ENCODE results near the gene DDX5. TPM values are rescaled to one million over a fixed set of nuclear protein-coding genes. Genes with fewer than 3 reads are reported as not detected.

The DDX5 gene
- total and polyA plus RNA-seq, 2 of the 13 experiments (the other 11 are each of a cell fraction or from before 2014, with no cell fraction given), result 503 to 684 TPM

- TF ChIP-seq ZNF660 (CRISPR knock-in tag; IDR thresholded peaks at IDR 0.05; ENCODE audit: borderline replicate concordance, low read depth), result no peak
- no peak for TF ChIP-seq ZNF839 (CRISPR knock-in tag; IDR thresholded peaks at IDR 0.05; ENCODE audit: borderline replicate concordance)
- no peak for TF ChIP-seq ATRX (CRISPR knock-in tag; IDR thresholded peaks at IDR 0.05; ENCODE audit: borderline replicate concordance)
- TF ChIP-seq GLI4 (CRISPR knock-in tag; IDR thresholded peaks at IDR 0.05; ENCODE audit: borderline replicate concordance), result 0 out of 2 replicates have a peak, but pooled peaks have one; percentile 48
- no peak for TF ChIP-seq ZMYM3 (CRISPR knock-in tag; IDR thresholded peaks at IDR 0.05)
- no peak for TF ChIP-seq SYNCRIP (IDR thresholded peaks at IDR 0.05; ENCODE audit: insufficient read depth, low read depth, low read length)
- no peak for TF ChIP-seq NR2F2 (IDR thresholded peaks at IDR 0.05; ENCODE audit: borderline replicate concordance, low read depth)
- TF ChIP-seq PCBP2 (optimal IDR thresholded peaks at IDR 0.05; ENCODE audit: low read depth, low read length, poor library complexity, severe bottlenecking), result no peak
- TF ChIP-seq ZFP37 (CRISPR knock-in tag; IDR thresholded peaks at IDR 0.05; ENCODE audit: borderline replicate concordance), result peak; percentile 70
- no peak for TF ChIP-seq MTF1 (CRISPR knock-in tag; IDR thresholded peaks at IDR 0.05)
- peak; percentile 43 for TF ChIP-seq THAP11 (CRISPR knock-in tag; IDR thresholded peaks at IDR 0.05)
- TF ChIP-seq MEF2D (CRISPR knock-in tag; IDR thresholded peaks at IDR 0.05), result no peak
- no peak for TF ChIP-seq CEBPB (IDR thresholded peaks at IDR 0.05; ENCODE audit: borderline replicate concordance, low read depth, low read length)
- TF ChIP-seq ZNF484 (CRISPR knock-in tag; IDR thresholded peaks at IDR 0.05; ENCODE audit: borderline replicate concordance, low read depth), result no peak
- TF ChIP-seq, protein P1, sequence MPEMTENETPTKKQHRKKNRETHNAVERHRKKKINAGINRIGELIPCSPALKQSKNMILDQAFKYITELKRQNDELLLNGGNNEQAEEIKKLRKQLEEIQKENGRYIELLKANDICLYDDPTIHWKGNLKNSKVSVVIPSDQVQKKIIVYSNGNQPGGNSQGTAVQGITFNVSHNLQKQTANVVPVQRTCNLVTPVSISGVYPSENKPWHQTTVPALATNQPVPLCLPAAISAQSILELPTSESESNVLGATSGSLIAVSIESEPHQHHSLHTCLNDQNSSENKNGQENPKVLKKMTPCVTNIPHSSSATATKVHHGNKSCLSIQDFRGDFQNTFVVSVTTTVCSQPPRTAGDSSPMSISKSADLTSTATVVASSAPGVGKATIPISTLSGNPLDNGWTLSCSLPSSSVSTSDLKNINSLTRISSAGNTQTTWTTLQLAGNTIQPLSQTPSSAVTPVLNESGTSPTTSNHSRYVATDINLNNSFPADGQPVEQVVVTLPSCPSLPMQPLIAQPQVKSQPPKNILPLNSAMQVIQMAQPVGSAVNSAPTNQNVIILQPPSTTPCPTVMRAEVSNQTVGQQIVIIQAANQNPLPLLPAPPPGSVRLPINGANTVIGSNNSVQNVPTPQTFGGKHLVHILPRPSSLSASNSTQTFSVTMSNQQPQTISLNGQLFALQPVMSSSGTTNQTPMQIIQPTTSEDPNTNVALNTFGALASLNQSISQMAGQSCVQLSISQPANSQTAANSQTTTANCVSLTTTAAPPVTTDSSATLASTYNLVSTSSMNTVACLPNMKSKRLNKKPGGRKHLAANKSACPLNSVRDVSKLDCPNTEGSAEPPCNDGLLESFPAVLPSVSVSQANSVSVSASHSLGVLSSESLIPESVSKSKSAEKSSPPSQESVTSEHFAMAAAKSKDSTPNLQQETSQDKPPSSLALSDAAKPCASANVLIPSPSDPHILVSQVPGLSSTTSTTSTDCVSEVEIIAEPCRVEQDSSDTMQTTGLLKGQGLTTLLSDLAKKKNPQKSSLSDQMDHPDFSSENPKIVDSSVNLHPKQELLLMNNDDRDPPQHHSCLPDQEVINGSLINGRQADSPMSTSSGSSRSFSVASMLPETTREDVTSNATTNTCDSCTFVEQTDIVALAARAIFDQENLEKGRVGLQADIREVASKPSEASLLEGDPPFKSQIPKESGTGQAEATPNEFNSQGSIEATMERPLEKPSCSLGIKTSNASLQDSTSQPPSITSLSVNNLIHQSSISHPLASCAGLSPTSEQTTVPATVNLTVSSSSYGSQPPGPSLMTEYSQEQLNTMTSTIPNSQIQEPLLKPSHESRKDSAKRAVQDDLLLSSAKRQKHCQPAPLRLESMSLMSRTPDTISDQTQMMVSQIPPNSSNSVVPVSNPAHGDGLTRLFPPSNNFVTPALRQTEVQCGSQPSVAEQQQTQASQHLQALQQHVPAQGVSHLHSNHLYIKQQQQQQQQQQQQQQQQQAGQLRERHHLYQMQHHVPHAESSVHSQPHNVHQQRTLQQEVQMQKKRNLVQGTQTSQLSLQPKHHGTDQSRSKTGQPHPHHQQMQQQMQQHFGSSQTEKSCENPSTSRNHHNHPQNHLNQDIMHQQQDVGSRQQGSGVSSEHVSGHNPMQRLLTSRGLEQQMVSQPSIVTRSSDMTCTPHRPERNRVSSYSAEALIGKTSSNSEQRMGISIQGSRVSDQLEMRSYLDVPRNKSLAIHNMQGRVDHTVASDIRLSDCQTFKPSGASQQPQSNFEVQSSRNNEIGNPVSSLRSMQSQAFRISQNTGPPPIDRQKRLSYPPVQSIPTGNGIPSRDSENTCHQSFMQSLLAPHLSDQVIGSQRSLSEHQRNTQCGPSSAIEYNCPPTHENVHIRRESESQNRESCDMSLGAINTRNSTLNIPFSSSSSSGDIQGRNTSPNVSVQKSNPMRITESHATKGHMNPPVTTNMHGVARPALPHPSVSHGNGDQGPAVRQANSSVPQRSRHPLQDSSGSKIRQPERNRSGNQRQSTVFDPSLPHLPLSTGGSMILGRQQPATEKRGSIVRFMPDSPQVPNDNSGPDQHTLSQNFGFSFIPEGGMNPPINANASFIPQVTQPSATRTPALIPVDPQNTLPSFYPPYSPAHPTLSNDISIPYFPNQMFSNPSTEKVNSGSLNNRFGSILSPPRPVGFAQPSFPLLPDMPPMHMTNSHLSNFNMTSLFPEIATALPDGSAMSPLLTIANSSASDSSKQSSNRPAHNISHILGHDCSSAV (CRISPR knock-in tag; IDR thresholded peaks at IDR 0.05; ENCODE audit: borderline replicate concordance), result 0 out of 2 replicates have a peak, but pooled peaks have one; percentile 14
- TF ChIP-seq ISX (CRISPR knock-in tag; conservative IDR thresholded peaks at IDR 0.05), result no peak; the same call in 1 of the 2 replicates
- TF ChIP-seq ELF1 (CRISPR knock-in tag; IDR thresholded peaks at IDR 0.05), result peak; percentile 33; the same call in 1 of the 2 replicates
- 0 out of 2 replicates have a peak, but pooled peaks have one; percentile 51 for TF ChIP-seq ZBTB10 (CRISPR knock-in tag; IDR thresholded peaks at IDR 0.05; ENCODE audit: borderline replicate concordance)
These were observed 519 bp downstream of the DDX5 start (continued) for GRCh38 chr17:64505340-64506200.

Measured in HepG2 (cell line).